Parathyroid adenoma (tissue), 2 donors: Measurements from ENCODE around the gene ABI3BP.

Source experiments
- H2AFZ ChIP-seq: fragments of 300-600 bp; sonication (generic); one replicate; pipeline ENCODE4 v1.7.0; 2017; ENCODE audit warnings: antibody characterized with exemption, mild to moderate bottlenecking
- H3K27ac ChIP-seq: fragments of 300-600 bp; sonication (generic); one replicate; pipeline ENCODE4 v1.7.0; 2017
- H3K27me3 ChIP-seq: fragments of 300-600 bp; sonication (generic); one replicate; pipeline ENCODE4 v1.7.0; 2017; ENCODE audit warnings: low read length; ENCODE audit not compliant: control insufficient read depth, insufficient read depth
- H3K36me3 ChIP-seq: fragments of 300-600 bp; sonication (generic); one replicate; pipeline ENCODE4 v1.7.0; 2017; ENCODE audit warnings: low read length; ENCODE audit not compliant: control insufficient read depth, insufficient read depth
- H3K4me1 ChIP-seq: fragments of 300-600 bp; sonication (generic); one replicate; pipeline ENCODE4 v1.7.0; 2017; ENCODE audit warnings: control low read depth
- H3K4me2 ChIP-seq: fragments of 300-600 bp; sonication (generic); one replicate; pipeline ENCODE4 v1.7.0; 2017; ENCODE audit warnings: low read length
- H3K4me3 ChIP-seq: fragments of 300-600 bp; sonication (generic); one replicate; pipeline ENCODE4 v1.7.0; 2017; ENCODE audit warnings: low read depth, low read length
- H3K79me2 ChIP-seq: fragments of 300-600 bp; sonication (generic); one replicate; pipeline ENCODE4 v1.7.0; 2017; ENCODE audit warnings: control low read depth
- H3K9ac ChIP-seq: fragments of 300-600 bp; sonication (generic); one replicate; pipeline ENCODE4 v1.7.0; 2017; ENCODE audit warnings: mild to moderate bottlenecking
- H3K9me3 ChIP-seq: fragments of 300-600 bp; sonication (generic); one replicate; pipeline ENCODE4 v1.7.0; 2017; ENCODE audit warnings: low read length; ENCODE audit not compliant: control insufficient read depth
- TF ChIP-seq, protein P1 (sequence below): fragments of 300-600 bp; sonication (generic); IDR thresholded peaks from one replicate; pipeline ENCODE4 v1.7.0; 2017; ENCODE audit warnings: antibody characterized with exemption, mild to moderate bottlenecking
- donor health status: primary hyperparathyroidism.

Gene ABI3BP

DNA sequence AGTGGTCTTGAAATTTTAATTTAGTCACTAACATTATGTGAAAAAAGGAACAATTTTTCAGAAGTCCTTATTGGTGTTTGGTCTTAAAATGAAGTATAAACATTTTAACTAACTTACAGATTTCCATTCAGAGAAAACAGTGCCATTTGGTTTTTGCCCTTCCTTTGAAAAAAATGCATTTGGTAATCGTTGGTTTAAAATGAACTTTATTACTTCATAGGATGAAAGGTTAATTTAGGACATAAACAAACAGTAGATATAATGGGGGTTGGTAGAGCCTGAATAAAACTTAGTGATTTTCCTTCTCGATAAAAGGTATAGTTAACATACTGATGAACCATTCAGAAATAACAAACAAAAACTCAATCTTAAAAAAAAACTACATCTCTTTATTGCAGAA lies 244.3 kb downstream of the ABI3BP start:
- H3K4me1 ChIP-seq, result peaks cover 4% of the 10 kb centered on the region
- H3K9ac ChIP-seq, result no peak overlapping the region
- no peak overlapping the region for H3K27ac ChIP-seq
- no peaks in the 10 kb centered on the region for H3K9me3 ChIP-seq
- TF ChIP-seq, protein P1, sequence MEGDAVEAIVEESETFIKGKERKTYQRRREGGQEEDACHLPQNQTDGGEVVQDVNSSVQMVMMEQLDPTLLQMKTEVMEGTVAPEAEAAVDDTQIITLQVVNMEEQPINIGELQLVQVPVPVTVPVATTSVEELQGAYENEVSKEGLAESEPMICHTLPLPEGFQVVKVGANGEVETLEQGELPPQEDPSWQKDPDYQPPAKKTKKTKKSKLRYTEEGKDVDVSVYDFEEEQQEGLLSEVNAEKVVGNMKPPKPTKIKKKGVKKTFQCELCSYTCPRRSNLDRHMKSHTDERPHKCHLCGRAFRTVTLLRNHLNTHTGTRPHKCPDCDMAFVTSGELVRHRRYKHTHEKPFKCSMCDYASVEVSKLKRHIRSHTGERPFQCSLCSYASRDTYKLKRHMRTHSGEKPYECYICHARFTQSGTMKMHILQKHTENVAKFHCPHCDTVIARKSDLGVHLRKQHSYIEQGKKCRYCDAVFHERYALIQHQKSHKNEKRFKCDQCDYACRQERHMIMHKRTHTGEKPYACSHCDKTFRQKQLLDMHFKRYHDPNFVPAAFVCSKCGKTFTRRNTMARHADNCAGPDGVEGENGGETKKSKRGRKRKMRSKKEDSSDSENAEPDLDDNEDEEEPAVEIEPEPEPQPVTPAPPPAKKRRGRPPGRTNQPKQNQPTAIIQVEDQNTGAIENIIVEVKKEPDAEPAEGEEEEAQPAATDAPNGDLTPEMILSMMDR, result no peak
- H3K27me3 ChIP-seq, result no peaks in the 10 kb centered on the region
- no peaks in the 10 kb centered on the region for H3K79me2 ChIP-seq
- H3K36me3 ChIP-seq, result no peaks in the 10 kb centered on the region
- no peak overlapping the region for H3K4me3 ChIP-seq
- H2AFZ ChIP-seq, result no peak overlapping the region
- H3K4me2 ChIP-seq, result no peak overlapping the region

DNA sequence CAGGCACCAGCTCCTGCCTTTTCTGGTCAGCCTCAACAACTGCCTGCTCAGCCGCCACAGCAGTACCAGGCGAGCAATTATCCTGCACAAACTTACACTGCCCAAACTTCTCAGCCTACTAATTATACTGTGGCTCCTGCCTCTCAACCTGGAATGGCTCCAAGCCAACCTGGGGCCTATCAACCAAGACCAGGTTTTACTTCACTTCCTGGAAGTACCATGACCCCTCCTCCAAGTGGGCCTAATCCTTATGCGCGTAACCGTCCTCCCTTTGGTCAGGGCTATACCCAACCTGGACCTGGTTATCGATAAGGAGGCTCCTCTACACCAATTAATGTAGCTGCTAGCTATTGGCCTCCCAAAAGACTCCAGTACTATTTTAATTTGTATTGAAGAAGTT lies 245.0 kb downstream of the ABI3BP start:
- Histone ChIP-seq H3K4me3 (no peak overlapping the region), H3K36me3 (no peaks in the 10 kb centered on the region), H3K4me2 (no peak overlapping the region), H3K27ac (no peak overlapping the region), H3K9ac (no peak overlapping the region), H3K9me3 (no peaks in the 10 kb centered on the region), H3K27me3 (no peaks in the 10 kb centered on the region), H3K4me1 (peaks cover 4% of the 10 kb centered on the region), H3K79me2 (no peaks in the 10 kb centered on the region), H2AFZ (no peak overlapping the region)
- TF ChIP-seq, protein P1, result no peak

DNA sequence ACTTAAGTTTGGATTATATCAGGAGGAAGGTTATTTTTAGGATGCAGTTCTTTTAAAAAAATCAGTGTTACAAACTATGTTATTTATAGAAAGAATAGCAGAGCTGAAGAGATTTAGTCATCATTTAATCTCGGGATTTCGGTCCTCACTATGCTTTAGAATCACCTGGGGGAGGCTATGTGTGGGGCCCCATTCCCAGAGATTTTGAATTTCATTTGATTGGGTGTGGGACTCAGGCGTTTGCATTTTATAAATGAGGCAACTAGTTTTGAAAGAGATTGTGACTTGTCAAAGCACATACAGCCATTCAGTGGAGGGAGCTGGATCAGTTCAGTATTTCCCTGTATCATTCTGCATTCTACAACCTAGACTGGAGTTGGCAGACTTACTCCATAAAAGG lies 247.1 kb downstream of the ABI3BP start:
- TF ChIP-seq, protein P1, result no peak
- Histone ChIP-seq H3K36me3 (no peaks in the 10 kb centered on the region), H3K4me2 (no peak overlapping the region), H3K9me3 (no peaks in the 10 kb centered on the region), H3K27ac (no peak overlapping the region), H3K79me2 (no peaks in the 10 kb centered on the region), H3K27me3 (no peaks in the 10 kb centered on the region), H2AFZ (no peak overlapping the region), H3K4me3 (no peak overlapping the region), H3K9ac (no peak overlapping the region), H3K4me1 (no peaks in the 10 kb centered on the region)

DNA sequence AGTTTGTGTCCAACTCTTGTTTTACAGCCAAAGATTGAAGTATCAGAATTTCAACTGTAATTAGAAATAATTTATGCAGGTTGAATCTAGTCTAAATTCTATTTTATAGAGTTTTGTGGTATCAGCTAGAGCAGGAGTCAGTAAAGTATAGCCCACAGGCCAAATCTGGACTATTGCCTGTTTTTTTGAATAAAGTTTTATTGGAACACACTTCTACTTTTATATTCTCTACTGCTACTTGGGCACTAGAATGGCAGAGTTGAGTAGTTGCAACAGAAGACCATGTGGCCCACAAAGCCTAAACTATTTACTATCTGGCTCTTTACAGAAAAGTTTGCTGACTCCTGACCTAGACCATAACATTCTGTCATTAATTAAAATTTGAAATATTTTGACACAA lies 247.6 kb downstream of the ABI3BP start:
- Histone ChIP-seq H3K4me2 (no peak overlapping the region), H3K27me3 (no peaks in the 10 kb centered on the region), H3K27ac (no peak overlapping the region), H3K9ac (no peak overlapping the region), H3K9me3 (no peaks in the 10 kb centered on the region), H3K4me1 (no peaks in the 10 kb centered on the region), H3K4me3 (no peak overlapping the region), H2AFZ (no peak overlapping the region), H3K79me2 (no peaks in the 10 kb centered on the region), H3K36me3 (no peaks in the 10 kb centered on the region)
- TF ChIP-seq, protein P1, result no peak

DNA sequence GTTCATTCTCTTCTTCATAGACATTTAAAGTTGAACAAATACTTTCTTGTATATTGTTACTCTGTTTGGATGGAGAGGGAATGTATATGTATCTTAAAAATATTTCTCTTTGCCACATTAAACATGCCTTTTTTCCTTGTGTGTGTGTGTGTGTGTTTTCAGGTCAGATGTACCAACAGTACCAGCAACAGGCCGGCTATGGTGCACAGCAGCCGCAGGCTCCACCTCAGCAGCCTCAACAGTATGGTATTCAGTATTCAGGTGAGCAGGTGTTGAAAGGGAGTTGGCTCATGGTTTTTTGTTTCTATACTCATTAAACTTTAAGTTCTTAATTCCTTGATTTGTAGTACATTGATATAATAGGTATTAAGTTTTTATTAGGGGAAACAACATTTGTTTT lies 248.6 kb downstream of the ABI3BP start:
- no peak overlapping the region for H3K4me2 ChIP-seq
- no peaks in the 10 kb centered on the region for H3K9me3 ChIP-seq
- H3K9ac ChIP-seq, result no peak overlapping the region
- H3K4me1 ChIP-seq, result no peaks in the 10 kb centered on the region
- no peaks in the 10 kb centered on the region for H3K36me3 ChIP-seq
- no peak overlapping the region for H2AFZ ChIP-seq
- no peak overlapping the region for H3K27ac ChIP-seq
- no peaks in the 10 kb centered on the region for H3K79me2 ChIP-seq
- no peaks in the 10 kb centered on the region for H3K27me3 ChIP-seq
- H3K4me3 ChIP-seq, result no peak overlapping the region
- TF ChIP-seq, protein P1, result no peak
